Neural cell (in vitro differentiated cells): ENCODE results near the gene SLC30A7. TPM values are rescaled to one million over a fixed set of nuclear protein-coding genes. Genes with fewer than 3 reads are reported as not detected.

ENCODE experiments used
- polyA plus RNA-seq: library from polyadenylated mRNA; depleted of rRNA; stranded (reverse); fragments of >200 nt; gene quantifications from 2 replicates; pipeline ENCODE4 v1.2.3, GENCODE V29; 2014

Gene SLC30A7
- polyA plus RNA-seq, 1 donor from 2014 or later, result 19.8 TPM

Other genes with a start within 250 kb of the SLC30A7 start
- 3.2 and 5.2 TPM in 2 replicates for gene VCAM1, start 176.3 kb upstream of the SLC30A7 start, polyA plus RNA-seq
- 33.9 and 34.2 TPM in 2 replicates for gene EXTL2, start 1.2 kb upstream of the SLC30A7 start, polyA plus RNA-seq
- gene DPH5, start 129.7 kb downstream of the SLC30A7 start, polyA plus RNA-seq, result 46.0 and 55.7 TPM in 2 replicates